ENCODE data around the gene POC1B. TPM values are rescaled to one million over a fixed set of nuclear protein-coding genes. Genes with fewer than 3 reads are reported as not detected.

POC1B gene
- total RNA-seq, 1 experiment from 2014 or later: 25.0 TPM

- Histone ChIP-seq H3K9me3 (ENCODE audit: low read length) (no peaks in the 10 kb centered on the region), H3K79me2 (ENCODE audit: low read length) (no peaks in the 10 kb centered on the region), H3K4me1 (ENCODE audit: insufficient read depth, low read length) (peaks cover 49% of the 10 kb centered on the region), H4K20me1 (ENCODE audit: low read length) (no peaks in the 10 kb centered on the region), H3K36me3 (ENCODE audit: low read depth, low read length) (no peaks in the 10 kb centered on the region), H3F3A (ENCODE audit: low read length, unreplicated experiment) (no peaks in the 10 kb centered on the region), H3K9me2 (replicated peaks; ENCODE audit: low read length) (no peaks in the 10 kb centered on the region), H3K9ac (ENCODE audit: low read length) (no peak overlapping the region), H3K27me3 (ENCODE audit: low read length) (no peaks in the 10 kb centered on the region), H3K4me3 (ENCODE audit: low read length) (no peak overlapping the region), H3K27ac (ENCODE audit: low read length) (no peak overlapping the region), H2AFZ (ENCODE audit: low read length) (no peak overlapping the region), H3K4me2 (ENCODE audit: low read length) (peak overlapping the region; percentile 29)
- ATAC-seq (no peak), DNase-seq (no peak)
- intact Hi-C loops (cut with micrococcal nuclease): loop anchor here (10.0 kb wide), 3 partner anchors 204 to 1354 kb away; no protein-coding TSS in a partner anchor
- ChIA-PET POLR2A (ENCODE audit: unreplicated experiment) (no interaction called here), CTCF (no interaction called here)
- TF ChIP-seq EZH2phosphoT487 (IDR thresholded peaks at IDR 0.05; ENCODE audit: borderline replicate concordance, low read length) (no peak), CTCF (conservative IDR thresholded peaks at IDR 0.05; ENCODE audit: low read depth, low read length) (no peak), EZH2 (IDR thresholded peaks at IDR 0.05; ENCODE audit: low read length, unreplicated experiment) (no peak)
- BruUV-seq (replicated peaks): no TSS peak
These were observed 57.1 kb downstream of the POC1B start for GRCh38 chr12:89468648-89469326.

- no peak for TF ChIP-seq CTCF (conservative IDR thresholded peaks at IDR 0.05; ENCODE audit: low read depth, low read length)
- no peak for TF ChIP-seq EZH2 (IDR thresholded peaks at IDR 0.05; ENCODE audit: low read length, unreplicated experiment)
- no peak for TF ChIP-seq EZH2phosphoT487 (IDR thresholded peaks at IDR 0.05; ENCODE audit: borderline replicate concordance, low read length)
- Histone ChIP-seq H3K27me3 (ENCODE audit: low read length) (no peaks in the 10 kb centered on the region), H3K4me3 (ENCODE audit: low read length) (no peak overlapping the region), H3K79me2 (ENCODE audit: low read length) (no peaks in the 10 kb centered on the region), H3K4me2 (ENCODE audit: low read length) (no peak overlapping the region), H3K4me1 (ENCODE audit: insufficient read depth, low read length) (peaks cover 47% of the 10 kb centered on the region), H3K9ac (ENCODE audit: low read length) (no peak overlapping the region), H3K27ac (ENCODE audit: low read length) (no peak overlapping the region), H3K9me2 (replicated peaks; ENCODE audit: low read length) (no peaks in the 10 kb centered on the region), H4K20me1 (ENCODE audit: low read length) (no peaks in the 10 kb centered on the region), H3F3A (ENCODE audit: low read length, unreplicated experiment) (no peaks in the 10 kb centered on the region), H3K36me3 (ENCODE audit: low read depth, low read length) (no peaks in the 10 kb centered on the region), H2AFZ (ENCODE audit: low read length) (no peak overlapping the region), H3K9me3 (ENCODE audit: low read length) (no peaks in the 10 kb centered on the region)
- BruUV-seq (replicated peaks): no TSS peak
- DNase-seq (no peak), ATAC-seq (no peak)
- ChIA-PET POLR2A (ENCODE audit: unreplicated experiment) (no interaction called here), CTCF (no interaction called here)
- intact Hi-C loops (cut with micrococcal nuclease): loop anchor here (10.0 kb wide), 3 partner anchors 203 to 1353 kb away; no protein-coding TSS in a partner anchor
These were observed 57.8 kb downstream of the POC1B start for GRCh38 chr12:89468017-89468416.

- ATAC-seq (no peak), DNase-seq (peak; percentile 53)
- peaks cover 37% of the 10 kb centered on the region for H3K4me1 ChIP-seq (ENCODE audit: insufficient read depth, low read length)
- no peak overlapping the region for H3K4me2 ChIP-seq (ENCODE audit: low read length)
- BruUV-seq (replicated peaks): no TSS peak
- no peak overlapping the region for H2AFZ ChIP-seq (ENCODE audit: low read length)
- POLR2A ChIA-PET (ENCODE audit: unreplicated experiment): no interaction called here
- no peaks in the 10 kb centered on the region for H4K20me1 ChIP-seq (ENCODE audit: low read length)
- no peak for TF ChIP-seq CTCF (conservative IDR thresholded peaks at IDR 0.05; ENCODE audit: low read depth, low read length)
- no peak for TF ChIP-seq EZH2 (IDR thresholded peaks at IDR 0.05; ENCODE audit: low read length, unreplicated experiment)
- TF ChIP-seq EZH2phosphoT487 (IDR thresholded peaks at IDR 0.05; ENCODE audit: borderline replicate concordance, low read length): no peak
- no peaks in the 10 kb centered on the region for H3K9me3 ChIP-seq (ENCODE audit: low read length)
- no peaks in the 10 kb centered on the region for H3K9me2 ChIP-seq (replicated peaks; ENCODE audit: low read length)
- no peaks in the 10 kb centered on the region for H3F3A ChIP-seq (ENCODE audit: low read length, unreplicated experiment)
- no peak overlapping the region for H3K4me3 ChIP-seq (ENCODE audit: low read length)
- H3K9ac ChIP-seq (ENCODE audit: low read length): no peak overlapping the region
- H3K36me3 ChIP-seq (ENCODE audit: low read depth, low read length): peaks cover 3% of the 10 kb centered on the region; the same call in 1 of the 2 replicates
- H3K79me2 ChIP-seq (ENCODE audit: low read length): no peaks in the 10 kb centered on the region
- no peaks in the 10 kb centered on the region for H3K27me3 ChIP-seq (ENCODE audit: low read length)
- H3K27ac ChIP-seq (ENCODE audit: low read length): no peak overlapping the region
- intact Hi-C loops (cut with micrococcal nuclease): loop anchor here (10.0 kb wide), 3 partner anchors 200 to 1350 kb away; no protein-coding TSS in a partner anchor
- CTCF ChIA-PET: no interaction called here
These were observed 60.8 kb downstream of the POC1B start for GRCh38 chr12:89464974-89465592.

Measured in PC-3 (cell line).